Peyer's patch (tissue), 4 donors: ENCODE measurements around the gene PHGDH. TPM values are rescaled to one million over a fixed set of nuclear protein-coding genes. Genes with fewer than 3 reads are reported as not detected.
A peak's percentile ranks its signal among the peaks of the same experiment; 100 is the strongest.

Experiments
- DNase-seq, 3 donors: peaks; one replicate each; pipeline ENCODE4 v3.0.0-alpha.2; 2017 to 2019
- H3K27ac ChIP-seq, 4 donors: fragments of 200-600 bp; sonication (generic); one replicate each; pipeline ENCODE4 v1.5.1; 2016 to 2019
- H3K27me3 ChIP-seq, 2 donors: fragments of 200-600 bp; sonication (generic); one replicate each; pipeline ENCODE4 v1.5.1; 2019
- H3K36me3 ChIP-seq, 3 donors: fragments of 200-600 bp; sonication (generic); one replicate each; pipeline ENCODE4 v1.5.1; 2016 to 2019
- H3K4me1 ChIP-seq, 4 donors: fragments of 200-600 bp; sonication (generic); one replicate each; pipeline ENCODE4 v1.5.1; 2016 to 2019
- H3K4me3 ChIP-seq, 4 donors: fragments of 200-600 bp; sonication (generic); 1 replicate in 3 of 4; 2 replicates in 1 of 4; pipeline ENCODE4 v1.5.1; 2016 to 2019; ENCODE audit warnings: mild to moderate bottlenecking in 1 of 4
- H3K9me3 ChIP-seq, 4 donors: fragments of 200-600 bp; sonication (generic); one replicate each; pipeline ENCODE4 v1.5.1; 2016 to 2019; ENCODE audit warnings: mild to moderate bottlenecking in 1 of 4
- POLR2A ChIP-seq, 2 donors: fragments of 450-650 bp; IDR thresholded peaks; one replicate each; pipeline ENCODE4 v1.5.1; 2017; ENCODE audit warnings: antibody characterized with exemption in 2 of 2, mild to moderate bottlenecking in 2 of 2, moderate library complexity in 2 of 2
- total RNA-seq, 4 donors: library from RNA; depleted of rRNA; stranded (reverse); fragments of >200 nt; gene quantifications; one replicate each; pipeline ENCODE4 v1.1.0, GENCODE V29; 2016
- TF ChIP-seq, protein P1 (sequence below), 6 experiments: fragments of 450-650 bp in 4 of 6; fragments of 200-600 bp in 2 of 6; sonication (generic) in 1 of 6; IDR thresholded peaks; one replicate each; pipeline ENCODE4 v1.5.1; 2017 to 2019; ENCODE audit warnings: antibody characterized with exemption in 6 of 6, mild to moderate bottlenecking in 3 of 6, moderate library complexity in 1 of 6

The PHGDH gene
- total RNA-seq, 4 donors from 2014 or later, result 2.8 to 19.0 (median 4.3) TPM

DNA sequence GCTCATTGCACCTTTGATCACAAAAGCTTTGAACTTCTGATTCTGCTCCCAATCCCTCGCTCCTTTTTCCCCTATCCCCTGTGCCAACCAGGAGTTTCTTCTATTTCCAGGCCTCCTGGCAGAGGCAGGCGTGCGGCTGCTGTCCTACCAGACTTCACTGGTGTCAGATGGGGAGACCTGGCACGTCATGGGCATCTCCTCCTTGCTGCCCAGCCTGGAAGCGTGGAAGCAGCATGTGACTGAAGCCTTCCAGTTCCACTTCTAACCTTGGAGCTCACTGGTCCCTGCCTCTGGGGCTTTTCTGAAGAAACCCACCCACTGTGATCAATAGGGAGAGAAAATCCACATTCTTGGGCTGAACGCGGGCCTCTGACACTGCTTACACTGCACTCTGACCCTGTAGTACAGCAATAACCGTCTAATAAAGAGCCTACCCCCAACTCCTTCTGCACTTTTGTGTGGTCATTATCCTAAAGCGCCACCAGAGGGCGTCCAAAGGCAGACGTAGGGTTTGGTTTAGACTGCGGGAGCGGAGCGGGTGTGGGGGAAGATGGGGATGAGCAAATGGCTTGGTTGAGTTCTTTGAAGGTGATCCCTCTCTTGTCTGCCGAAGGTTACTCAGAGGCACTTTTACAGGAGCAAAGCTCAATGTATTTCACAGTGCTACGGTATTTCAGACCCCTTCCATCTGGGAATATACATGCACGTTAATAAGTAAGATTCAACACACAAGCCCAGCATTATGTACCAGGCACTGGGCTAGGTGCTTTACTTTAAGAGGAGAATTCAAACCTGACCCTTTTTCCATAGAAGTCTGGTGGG is 32.3 kb downstream of the PHGDH start:
- Histone ChIP-seq H3K27me3 (no peaks in the 10 kb centered on the region), H3K4me1 (no peaks in the 10 kb centered on the region), H3K4me3 (no peak overlapping the region), H3K36me3 (no peaks in the 10 kb centered on the region), H3K27ac (peak overlapping the region in 1 of 4 donors; percentile 5), H3K9me3 (no peaks in the 10 kb centered on the region)
- DNase-seq, result peak; percentile 24 to 80 (median 66)
- TF ChIP-seq POLR2A (IDR thresholded peaks at IDR 0.05), result no peak
- TF ChIP-seq, protein P1, sequence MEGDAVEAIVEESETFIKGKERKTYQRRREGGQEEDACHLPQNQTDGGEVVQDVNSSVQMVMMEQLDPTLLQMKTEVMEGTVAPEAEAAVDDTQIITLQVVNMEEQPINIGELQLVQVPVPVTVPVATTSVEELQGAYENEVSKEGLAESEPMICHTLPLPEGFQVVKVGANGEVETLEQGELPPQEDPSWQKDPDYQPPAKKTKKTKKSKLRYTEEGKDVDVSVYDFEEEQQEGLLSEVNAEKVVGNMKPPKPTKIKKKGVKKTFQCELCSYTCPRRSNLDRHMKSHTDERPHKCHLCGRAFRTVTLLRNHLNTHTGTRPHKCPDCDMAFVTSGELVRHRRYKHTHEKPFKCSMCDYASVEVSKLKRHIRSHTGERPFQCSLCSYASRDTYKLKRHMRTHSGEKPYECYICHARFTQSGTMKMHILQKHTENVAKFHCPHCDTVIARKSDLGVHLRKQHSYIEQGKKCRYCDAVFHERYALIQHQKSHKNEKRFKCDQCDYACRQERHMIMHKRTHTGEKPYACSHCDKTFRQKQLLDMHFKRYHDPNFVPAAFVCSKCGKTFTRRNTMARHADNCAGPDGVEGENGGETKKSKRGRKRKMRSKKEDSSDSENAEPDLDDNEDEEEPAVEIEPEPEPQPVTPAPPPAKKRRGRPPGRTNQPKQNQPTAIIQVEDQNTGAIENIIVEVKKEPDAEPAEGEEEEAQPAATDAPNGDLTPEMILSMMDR (IDR thresholded peaks at IDR 0.05), result peak; percentile 17 to 84 (median 72)

DNA sequence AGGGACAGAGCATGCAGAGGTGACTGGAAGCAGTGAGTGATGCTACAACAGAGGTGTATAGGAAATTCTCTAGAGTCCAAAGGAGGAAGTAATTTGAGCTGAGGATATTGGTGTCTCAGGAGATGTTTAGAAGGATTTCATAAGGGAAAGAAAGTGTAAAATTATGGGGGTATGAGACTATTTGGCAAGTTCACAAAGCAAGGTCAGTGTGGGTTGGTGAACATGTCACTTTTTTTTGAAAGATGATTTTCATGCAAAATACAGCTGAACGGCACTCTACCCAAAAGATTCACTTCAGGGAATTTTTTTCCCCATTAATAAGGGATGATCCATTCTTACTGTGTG is 32.8 kb downstream of the PHGDH start:
- Histone ChIP-seq H3K4me1 (no peaks in the 10 kb centered on the region), H3K27ac (peak overlapping the region in 1 of 4 donors; percentile 5), H3K27me3 (no peaks in the 10 kb centered on the region), H3K36me3 (no peaks in the 10 kb centered on the region), H3K9me3 (no peaks in the 10 kb centered on the region), H3K4me3 (no peak overlapping the region)
- DNase-seq, result no peak
- TF ChIP-seq, protein P1 (IDR thresholded peaks at IDR 0.05), result no peak
- TF ChIP-seq POLR2A (IDR thresholded peaks at IDR 0.05), result no peak

- peak overlapping the region in 1 of 4 donors; percentile 5 for H3K27ac ChIP-seq
- H3K36me3 ChIP-seq, result no peaks in the 10 kb centered on the region
These were observed 33.3 kb downstream of the PHGDH start for GRCh38 chr1:119745034-119745433.

GRCh38 chr1:119747451-119747850 is 35.7 kb downstream of the PHGDH start:
- H3K9me3 ChIP-seq, result no peaks in the 10 kb centered on the region
- H3K27ac ChIP-seq, result peak overlapping the region in 1 of 4 donors; percentile 25
- no peak for TF ChIP-seq POLR2A (IDR thresholded peaks at IDR 0.05)
- TF ChIP-seq, protein P1 (IDR thresholded peaks at IDR 0.05), result no peak
- H3K4me3 ChIP-seq, result no peak overlapping the region
- DNase-seq, result no peak
- H3K4me1 ChIP-seq, result no peaks in the 10 kb centered on the region
- H3K27me3 ChIP-seq, result no peaks in the 10 kb centered on the region
- no peaks in the 10 kb centered on the region for H3K36me3 ChIP-seq

More at GRCh38 chr1:119745034-119745433, 33.3 kb downstream of the PHGDH start:
- Histone ChIP-seq H3K9me3 (no peaks in the 10 kb centered on the region), H3K4me1 (no peaks in the 10 kb centered on the region), H3K27me3 (no peaks in the 10 kb centered on the region), H3K4me3 (no peak overlapping the region)
- DNase-seq, result no peak
- TF ChIP-seq, protein P1 (IDR thresholded peaks at IDR 0.05), result no peak
- no peak for TF ChIP-seq POLR2A (IDR thresholded peaks at IDR 0.05)

- H3K27me3 ChIP-seq, result no peaks in the 10 kb centered on the region
- no peaks in the 10 kb centered on the region for H3K4me1 ChIP-seq
- H3K36me3 ChIP-seq, result no peaks in the 10 kb centered on the region
- H3K9me3 ChIP-seq, result no peaks in the 10 kb centered on the region
- no peak overlapping the region for H3K27ac ChIP-seq
- TF ChIP-seq, protein P1 (IDR thresholded peaks at IDR 0.05), result no peak
- no peak for TF ChIP-seq POLR2A (IDR thresholded peaks at IDR 0.05)
- no peak for DNase-seq
- H3K4me3 ChIP-seq, result no peak overlapping the region
These were observed 36.3 kb downstream of the PHGDH start for GRCh38 chr1:119748040-119748439.
